GM19468 (cell line): Measurements from ENCODE around the gene ATP6V1G1.

Source experiments
- ATAC-seq: cut with Tn5 transposase; IDR thresholded peaks from one replicate; pipeline ENCODE4 v1.9.1; 2021; ENCODE audit warnings: mild to moderate bottlenecking, moderate library complexity, moderate number of reproducible peaks; ENCODE audit not compliant: unreplicated experiment; ENCODE audit errors: extremely low read depth

Gene ATP6V1G1, protein sequence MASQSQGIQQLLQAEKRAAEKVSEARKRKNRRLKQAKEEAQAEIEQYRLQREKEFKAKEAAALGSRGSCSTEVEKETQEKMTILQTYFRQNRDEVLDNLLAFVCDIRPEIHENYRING

DNA sequence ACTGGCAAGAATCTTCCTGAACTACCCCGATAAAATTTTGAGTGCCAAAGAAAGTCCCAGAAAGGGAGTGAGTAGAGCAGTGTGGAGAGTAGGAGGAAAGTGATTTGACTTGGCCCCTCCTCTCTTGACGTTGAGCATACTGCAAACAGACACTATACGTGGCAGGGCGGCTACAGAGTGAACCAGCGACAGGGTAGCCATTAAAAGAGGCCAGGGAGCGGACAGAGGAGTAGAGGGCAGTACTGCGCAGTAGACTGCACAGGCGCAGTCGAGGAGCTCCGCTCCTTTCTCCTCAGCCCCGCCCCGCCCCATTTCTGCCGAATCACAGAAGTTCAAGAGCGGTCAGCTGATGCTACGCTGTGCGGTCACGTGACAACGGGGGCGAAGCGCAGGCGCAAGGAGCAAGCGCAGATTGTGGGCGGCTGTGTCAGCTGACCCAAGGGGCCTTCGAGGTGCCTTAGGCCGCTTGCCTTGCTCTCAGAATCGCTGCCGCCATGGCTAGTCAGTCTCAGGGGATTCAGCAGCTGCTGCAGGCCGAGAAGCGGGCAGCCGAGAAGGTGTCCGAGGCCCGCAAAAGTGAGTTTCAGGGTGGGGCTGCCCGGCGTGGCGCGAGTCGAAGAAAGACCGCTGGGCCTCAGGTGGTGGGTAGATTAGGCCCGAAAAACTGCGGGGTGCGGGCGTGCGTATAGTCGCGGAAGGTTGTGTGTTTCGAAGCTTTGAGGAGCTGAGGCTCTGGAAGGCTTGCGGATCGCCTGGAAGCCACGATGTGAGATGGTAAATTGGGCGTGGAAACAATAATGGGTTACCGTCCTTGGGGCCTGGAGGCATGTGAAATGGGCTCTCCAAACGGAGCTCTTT, at the start of gene ATP6V1G1:
Gene ATP6V1G1, plus strand, starts transcription at position 425 of the 858 bp plus-strand sequence. Its CDS starts 70 bp downstream, at position 495.
- peak; percentile 86 for ATAC-seq

DNA sequence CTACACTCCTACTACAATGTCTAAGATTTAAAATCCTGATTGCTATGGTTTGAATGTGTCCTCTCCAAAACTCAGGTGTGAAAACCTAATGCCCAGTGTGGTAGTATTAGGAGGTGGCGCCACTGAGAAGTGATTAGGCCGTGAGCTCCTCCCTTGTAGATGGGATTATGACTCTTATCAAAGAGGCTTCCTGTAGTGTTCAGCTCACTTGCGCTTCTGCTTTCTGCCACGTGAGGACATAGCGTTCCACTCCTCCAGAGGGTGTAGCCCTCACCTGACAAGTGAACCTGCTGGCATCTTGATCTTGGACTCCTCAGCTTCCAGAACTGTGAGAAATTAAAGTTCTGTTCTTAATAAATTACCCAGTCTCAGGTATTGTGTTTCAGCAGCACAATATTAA, 49.3 kb upstream of the ATP6V1G1 start:
- ATAC-seq: peak; percentile 76

DNA sequence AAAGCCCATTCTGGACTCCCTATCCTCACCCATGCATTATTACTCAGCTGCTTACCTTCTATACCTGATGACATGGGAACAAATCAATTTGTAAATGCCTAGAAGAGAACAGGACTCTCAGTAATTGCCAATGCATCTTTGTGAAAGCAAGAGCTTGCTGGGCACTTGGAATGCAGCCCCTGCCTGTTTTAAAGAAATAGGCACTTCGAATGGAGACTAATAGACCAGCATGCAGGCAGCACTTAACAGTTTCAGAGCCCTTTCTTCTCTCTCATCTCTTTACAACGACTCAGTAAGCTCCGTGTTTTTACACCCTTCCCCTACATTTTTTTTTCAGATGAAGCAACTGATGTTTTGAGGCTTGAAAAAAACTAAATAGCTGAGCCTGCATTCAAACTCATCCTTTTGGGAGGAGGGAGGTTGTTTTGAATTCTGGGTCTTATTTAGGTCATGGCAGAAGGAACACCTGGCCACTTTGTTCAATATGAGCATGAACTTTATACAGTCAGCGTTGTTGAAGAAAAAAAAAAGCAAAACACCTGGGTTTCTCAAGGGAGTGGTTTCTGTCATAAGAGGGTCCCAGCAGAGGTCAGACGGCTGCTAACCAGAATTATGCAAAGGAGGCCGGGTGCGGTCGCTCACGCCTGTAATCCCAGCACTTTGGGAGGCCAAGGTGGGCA, 47.7 kb upstream of the ATP6V1G1 start:
- ATAC-seq: no peak

DNA sequence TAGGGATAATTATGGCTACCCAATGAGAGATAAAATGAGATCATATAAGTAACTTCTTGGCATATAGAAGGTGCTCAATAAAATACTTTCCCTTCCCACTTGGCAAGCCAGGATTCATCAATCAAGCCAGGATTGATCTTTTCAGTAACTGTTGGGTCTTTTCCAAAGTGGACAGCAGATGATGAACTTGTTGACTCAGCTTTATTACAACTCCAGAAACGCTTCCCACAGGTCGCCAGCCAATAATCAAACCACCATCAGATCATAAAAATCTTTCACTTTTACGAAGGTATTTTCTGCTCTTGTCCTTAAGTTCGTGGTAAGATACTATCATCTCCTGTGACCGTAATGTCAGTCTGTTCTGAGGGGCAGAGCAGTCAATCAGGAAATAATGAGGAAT, 42.5 kb upstream of the ATP6V1G1 start:
- ATAC-seq: no peak

DNA sequence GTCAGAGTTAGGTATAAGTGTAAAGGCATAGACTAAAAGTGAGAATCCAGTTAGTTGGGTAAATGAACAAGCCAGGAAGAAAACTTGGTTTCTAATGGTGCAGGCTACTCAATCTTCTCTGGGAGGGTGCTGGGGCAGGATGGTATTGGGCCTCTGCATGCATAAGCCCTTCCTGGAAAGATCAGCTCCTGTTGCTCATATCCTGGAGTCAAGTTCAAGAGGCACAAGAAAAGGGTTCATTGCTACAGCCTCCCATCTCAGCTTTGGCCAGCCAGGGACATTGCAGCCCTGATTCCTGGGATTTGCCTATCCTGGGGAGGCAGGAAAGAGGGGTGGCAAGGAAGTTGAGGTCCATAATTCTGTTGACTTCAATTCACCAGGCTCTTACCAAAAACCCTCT, 40.7 kb upstream of the ATP6V1G1 start:
- ATAC-seq: no peak

DNA sequence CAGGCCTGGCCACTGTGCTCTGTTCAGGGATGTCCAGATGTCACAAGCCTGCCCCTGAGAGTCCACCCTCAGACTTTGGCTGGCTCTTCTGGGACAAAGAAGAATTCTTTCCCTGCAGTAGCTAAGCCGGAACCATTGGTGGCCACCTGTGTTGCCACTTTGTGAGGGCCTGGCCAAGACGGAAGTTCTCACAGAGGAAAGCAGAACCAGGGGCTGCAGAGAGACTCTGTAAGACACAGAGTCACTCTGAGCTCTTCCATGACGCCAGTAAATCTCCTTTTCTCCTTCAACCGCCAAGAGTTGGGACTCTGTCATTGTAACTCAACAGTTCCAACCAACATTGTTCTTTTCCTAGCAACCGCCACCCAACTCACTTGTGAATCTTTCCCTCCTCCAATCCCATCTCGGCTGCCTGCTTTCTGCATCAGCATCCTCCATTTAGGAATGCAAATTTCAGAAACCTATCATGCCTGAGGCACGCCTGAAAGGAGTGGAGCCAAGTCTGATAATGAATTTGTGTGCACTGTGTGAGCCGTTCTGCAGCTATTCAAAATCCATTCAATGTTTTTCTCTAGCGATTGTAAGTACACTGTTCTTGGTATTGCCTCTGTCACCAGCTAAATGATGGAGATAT, 37.8 kb upstream of the ATP6V1G1 start:
- no peak for ATAC-seq

DNA sequence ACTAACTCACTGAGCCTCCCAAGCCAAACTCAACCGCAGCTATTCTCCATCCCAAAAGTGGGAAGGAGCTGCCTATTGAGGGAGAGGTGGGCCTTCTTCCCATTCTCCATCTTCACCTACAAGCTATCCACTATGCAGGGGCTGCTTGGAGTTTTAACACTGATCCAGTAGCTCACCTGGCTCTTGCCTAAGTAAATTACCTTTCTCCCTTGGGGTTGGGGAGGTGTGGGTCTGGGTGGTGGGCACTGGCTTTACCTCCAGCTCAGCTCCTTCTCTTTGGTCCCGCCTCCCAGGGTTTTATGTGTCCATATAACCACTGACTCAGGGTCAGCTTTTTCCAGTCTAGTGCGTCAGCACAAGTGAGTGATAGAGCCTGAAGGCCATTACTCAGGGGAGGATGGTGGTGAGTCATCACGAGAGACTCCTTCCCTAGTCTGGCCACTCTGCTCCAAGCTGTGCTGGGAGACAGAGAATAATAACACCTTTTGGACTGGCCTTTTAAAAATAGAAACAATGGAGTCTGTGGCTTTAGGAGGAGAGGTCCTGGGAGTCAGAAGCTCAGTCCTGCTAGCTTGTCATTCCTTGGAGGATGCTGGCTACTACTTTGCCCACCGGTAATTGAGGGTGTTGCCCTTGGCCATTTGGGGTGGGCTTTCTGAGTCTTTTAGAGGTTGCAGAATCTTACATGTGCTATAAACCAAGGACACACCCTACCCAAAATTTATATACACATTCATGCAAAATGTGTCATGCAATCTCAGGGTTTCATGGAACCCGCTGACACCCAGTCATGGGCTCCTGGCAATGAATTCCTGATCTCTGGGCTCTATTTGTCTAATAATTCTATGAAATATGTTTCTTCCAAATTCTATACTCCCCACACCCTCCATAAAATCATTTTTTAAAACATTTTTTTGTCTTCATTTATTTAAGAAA, 35.6 kb upstream of the ATP6V1G1 start:
- ATAC-seq: no peak

DNA sequence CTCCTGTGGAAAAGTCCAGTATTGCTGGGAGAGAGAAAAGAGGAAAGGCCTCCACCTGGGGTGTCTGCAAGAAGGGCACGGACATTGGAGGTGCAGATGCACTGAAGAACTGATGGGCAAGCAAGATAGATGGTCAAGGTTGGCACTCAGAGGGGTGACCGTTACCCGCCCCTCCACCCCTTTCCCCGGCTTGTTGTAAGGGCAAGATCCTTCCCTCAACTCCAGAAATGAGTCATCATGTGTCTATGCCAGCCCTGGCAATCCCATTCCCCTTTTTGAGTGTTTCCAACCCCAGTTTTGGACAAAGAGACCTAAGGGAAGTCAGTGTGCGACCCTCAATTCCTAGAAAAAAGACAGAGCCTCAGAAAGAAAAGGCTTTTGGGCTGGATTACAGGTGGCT, 34.9 kb upstream of the ATP6V1G1 start:
- no peak for ATAC-seq

DNA sequence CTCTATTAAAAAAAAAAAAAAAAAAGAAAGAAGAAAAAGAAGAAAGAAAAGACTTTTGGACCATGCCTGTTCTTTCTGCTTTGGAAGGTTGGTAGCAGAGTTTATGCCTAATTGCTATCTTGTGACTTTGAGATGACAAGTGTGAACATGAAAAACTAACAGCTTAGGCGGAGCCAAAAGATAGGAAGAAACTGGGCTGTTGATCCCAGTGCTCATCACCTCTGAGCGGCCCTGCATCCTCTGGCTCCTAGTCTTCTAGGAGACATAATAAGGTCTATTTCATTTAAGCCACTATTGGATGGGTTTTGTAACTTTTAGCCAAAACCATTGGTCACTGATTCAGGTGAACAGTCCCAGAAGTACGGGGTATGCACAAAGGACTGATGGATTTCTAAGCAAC, 34.4 kb upstream of the ATP6V1G1 start:
- ATAC-seq: no peak

DNA sequence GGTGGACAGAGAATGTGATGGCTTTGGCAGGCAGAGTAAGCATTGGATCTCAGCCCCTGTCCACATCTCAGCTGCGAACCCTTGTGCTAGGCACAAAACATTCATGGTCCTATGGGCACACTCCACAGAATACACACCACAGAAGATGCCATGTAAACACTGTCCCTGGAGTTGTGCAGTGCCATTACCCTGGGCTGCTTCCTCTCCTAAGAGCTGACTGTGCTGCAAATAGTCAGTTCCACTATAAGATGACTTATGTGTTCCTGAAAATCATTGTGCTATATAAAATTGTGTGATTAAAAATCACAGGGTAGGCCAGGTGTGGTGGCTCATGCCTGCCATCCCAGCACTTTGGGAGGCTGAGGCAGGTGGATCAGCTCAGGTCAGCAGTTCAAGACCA, 31.9 kb upstream of the ATP6V1G1 start:
- ATAC-seq: no peak

DNA sequence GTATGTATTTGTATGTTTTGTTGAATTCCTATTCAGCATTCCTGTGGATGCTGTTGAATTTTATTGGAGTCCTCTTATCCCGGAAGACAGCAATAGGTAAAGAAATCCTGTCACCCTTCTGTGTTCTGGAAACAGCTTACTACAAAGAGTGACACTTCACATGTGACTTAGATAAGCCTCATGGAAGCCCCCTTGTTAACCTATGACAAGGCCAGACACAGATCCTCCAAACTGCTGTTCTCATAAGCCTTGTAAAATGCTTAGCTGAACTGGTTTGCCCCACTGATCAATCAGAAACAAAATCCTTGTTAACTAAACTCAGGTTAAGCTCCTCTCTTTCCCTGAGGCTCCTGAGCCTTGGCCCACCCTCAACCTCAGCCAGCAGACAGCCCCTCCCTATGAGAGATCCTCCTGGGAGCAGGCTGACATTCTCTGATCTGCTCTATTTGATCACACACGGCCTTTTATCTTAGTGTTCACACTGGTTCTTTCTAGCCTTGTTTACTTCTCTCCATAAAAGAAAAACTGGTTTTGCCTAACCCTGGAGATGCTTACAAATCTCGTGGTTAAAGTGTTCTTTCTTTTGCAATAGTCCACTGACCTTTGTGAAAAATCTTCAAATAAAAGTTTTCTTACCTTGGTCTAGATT, 29.4 kb upstream of the ATP6V1G1 start:
- ATAC-seq: no peak

DNA sequence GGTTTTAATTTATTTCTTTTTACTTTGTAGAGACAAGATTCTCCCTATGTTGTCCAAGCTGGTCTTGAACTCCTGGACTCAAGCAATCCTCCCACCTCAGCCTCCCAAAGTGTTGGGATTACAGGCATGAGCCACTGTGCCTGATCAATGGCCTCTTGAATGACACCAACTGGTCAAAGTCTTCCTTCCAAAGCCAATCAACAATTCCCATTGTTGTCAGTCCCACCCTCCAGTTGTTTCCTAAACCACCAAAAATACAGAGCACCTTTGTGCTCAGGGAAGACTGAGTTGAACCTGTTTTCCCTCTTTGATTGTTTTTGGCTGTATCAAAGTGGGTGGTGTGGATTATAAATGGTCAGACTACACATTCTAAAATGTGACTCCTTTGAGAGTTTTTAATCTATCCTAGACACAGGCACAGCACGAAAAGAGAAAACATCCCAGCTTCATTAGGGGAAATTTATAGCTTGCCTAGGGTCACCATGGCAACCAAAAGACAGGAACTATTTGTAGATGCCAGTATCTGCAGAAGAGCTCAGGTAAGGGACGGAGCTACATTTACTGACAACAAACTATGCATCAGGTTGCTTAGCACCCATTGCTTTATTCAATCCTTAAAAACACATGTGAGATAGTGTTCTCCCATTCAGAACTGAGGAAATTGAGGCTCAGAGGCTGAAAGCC, 27.6 kb upstream of the ATP6V1G1 start:
- no peak for ATAC-seq

DNA sequence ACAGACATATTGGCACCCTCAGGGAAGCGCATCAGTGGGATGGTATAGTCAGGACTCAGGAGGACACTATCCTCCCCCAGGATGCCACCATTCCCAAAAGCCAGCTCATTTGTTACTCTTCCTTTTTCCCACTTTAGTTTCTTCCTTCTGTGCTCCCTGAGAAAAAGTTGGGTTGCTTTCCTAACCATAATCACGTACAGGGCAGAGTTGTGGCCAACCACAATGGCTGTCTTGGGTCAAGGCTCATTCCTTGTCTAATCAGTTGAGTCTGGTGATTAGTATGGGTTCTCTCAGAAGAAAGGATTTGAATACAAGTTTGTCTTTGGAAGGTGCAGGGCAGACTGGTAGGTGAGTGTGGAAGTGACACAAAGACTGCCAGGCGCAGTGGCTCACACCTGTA, 26.6 kb upstream of the ATP6V1G1 start:
- no peak for ATAC-seq

DNA sequence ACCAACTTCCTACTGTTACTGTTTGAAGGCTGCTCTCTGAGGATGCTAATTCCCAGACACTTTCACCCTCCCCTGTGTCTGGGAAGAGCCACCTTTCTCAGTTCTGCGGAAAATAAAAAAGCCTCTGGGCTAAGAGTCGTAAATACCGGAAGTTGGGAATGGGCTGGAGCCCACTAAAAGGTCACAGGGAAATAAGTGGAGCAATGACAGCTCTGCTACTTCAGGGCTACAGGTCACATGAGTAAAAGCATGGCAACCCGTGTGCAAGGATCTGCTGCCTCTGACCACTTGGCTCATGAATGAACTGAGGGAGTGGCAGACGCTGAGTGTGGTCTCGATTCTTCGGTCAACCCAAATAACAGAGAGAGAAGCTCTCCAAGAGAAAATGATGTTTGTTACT, 25.8 kb upstream of the ATP6V1G1 start:
- no peak for ATAC-seq

DNA sequence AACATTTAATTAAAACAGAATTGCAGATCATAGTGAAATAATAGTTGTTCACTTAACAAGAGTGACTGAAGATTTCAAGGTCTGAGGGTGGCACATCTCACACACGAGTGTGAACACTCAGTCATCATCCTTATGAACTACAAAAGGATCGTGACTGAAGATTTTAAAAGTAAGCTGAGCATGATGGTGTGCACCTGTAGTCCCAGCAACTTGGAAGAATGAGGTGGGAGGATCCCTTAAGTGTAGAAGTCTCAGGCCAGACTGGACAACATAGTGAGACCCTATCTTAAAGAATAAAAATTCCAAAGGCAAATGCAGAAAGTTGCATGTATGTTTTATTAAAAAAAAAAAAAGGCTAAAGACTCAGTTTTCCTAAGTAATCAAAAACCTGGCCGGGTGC, 22.4 kb upstream of the ATP6V1G1 start:
- no peak for ATAC-seq

DNA sequence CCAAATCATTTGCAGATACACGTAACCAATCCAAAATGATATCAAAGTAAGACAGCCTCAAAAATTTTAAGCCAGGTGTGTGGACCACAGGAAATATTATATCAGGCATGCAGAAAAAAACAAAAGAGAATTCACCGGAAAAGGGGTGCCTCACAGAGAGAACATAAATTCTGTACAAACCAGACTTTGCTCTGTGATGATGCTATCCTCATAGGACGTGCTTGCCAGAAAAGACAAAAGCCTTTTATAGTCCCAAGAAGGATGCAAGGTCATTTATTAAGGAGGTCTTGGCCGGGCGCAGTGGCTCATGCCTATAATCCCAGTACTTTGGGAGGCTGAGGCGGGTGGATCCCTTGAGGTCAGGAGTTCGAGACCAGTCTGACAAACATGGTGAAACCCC, 16.8 kb upstream of the ATP6V1G1 start:
- no peak for ATAC-seq

DNA sequence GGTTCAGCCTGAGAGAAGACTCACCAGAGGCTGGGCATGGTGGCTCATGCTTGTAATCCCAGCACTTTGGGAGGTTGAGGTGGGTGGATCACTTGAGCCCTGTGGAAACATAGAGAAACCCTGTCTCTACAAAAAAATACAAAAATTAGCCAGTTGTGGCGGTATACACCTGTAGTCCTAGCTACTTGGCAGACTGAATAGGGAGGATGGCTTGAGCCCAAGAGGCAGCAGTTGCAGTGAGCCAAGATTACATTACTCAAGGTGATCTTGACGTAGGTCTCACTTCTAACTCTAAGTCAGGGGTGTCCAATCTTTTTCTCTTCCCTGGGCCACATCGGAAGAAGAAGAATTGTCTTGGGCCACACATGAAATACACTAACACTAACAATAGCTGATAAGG, 16.2 kb upstream of the ATP6V1G1 start:
- no peak for ATAC-seq

DNA sequence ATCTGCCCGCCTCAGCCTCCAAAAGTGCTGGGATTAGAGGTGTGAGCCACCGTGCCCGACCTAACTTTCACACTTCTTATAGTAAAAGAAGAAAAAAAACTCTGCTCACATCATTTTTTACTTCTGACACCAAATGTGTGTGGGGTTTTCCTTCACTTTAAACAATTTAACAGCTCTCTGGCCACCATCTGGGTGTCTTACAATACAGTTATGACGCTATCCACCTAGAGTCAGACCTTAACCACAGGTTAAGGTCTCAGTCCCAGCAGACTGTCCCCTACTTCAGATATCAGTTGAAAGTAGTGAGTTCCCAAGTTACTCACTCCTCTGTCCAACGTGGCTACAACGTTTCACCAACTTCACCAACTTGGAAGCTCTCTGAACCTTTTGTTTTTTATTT, 15.4 kb upstream of the ATP6V1G1 start:
- no peak for ATAC-seq

DNA sequence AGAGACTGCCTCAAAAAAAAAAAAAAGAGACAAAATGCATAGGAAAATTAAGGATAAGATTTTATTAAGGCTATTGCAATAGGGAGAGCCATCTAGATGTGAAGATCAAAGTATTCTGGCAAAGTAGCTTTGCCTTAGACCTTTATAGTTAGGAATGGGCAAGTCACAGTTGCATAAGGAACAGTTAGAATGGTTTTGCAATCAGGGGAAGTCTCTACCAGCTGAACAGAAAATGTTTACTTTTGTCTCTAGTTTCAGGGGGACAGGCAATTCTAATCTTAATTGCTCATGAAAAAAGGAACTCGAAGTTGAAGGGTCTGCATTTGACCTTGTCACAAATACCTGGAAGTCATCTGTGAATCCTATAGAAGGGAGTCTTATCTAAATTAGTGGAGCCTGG, 13.1 kb upstream of the ATP6V1G1 start:
- no peak for ATAC-seq
